Measurements from ENCODE around the gene SLC5A1. TPM values are rescaled to one million over a fixed set of nuclear protein-coding genes. Genes with fewer than 3 reads are reported as not detected.

SLC5A1 gene
- total and polyA plus RNA-seq, 2 donors, result 0.05 TPM; not detected in 1

GRCh38 chr22:32059426-32059825, 16.4 kb downstream of the SLC5A1 start:
- Histone ChIP-seq H3K4me1 (ENCODE audit: insufficient read depth) (no peaks in the 10 kb centered on the region), H3K36me3 (ENCODE audit: insufficient read depth) (no peaks in the 10 kb centered on the region), H3K4me3 (ENCODE audit: low read depth, low read length) (no peak overlapping the region), H3K27ac (ENCODE audit: low read depth) (no peak overlapping the region)
- 57% methylated on average over 4 of the region's 4 CpGs for WGBS
- no peak for DNase-seq (ENCODE audit: extremely low spot score)

GRCh38 chr22:32063701-32064100, 20.6 kb downstream of the SLC5A1 start:
- Histone ChIP-seq H3K36me3 (ENCODE audit: insufficient read depth) (no peaks in the 10 kb centered on the region), H3K4me1 (ENCODE audit: insufficient read depth) (no peaks in the 10 kb centered on the region), H3K27ac (ENCODE audit: low read depth) (no peak overlapping the region), H3K4me3 (ENCODE audit: low read depth, low read length) (no peak overlapping the region)
- WGBS, result 84% methylated on average over 2 of the region's 2 CpGs
- no peak for DNase-seq (ENCODE audit: extremely low spot score)

DNA sequence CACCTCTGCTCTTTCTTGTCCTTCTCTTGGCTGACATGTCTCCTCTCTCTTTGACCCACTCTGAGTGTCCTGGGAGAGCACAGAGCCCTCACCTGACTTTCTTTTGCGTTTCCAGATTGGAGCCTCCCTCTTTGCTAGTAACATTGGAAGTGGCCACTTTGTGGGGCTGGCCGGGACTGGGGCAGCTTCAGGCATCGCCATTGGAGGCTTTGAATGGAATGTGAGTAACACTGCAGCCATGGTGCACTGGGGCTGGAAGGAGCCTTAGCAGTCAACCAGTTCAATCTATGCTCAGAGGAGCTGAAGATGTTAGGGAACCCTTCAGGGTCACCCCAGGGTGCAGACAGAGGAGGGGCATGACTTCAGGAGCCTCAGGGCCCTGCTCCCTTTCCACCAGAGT, 23.8 kb downstream of the SLC5A1 start:
- no peaks in the 10 kb centered on the region for H3K4me1 ChIP-seq (ENCODE audit: insufficient read depth)
- 55% methylated on average over 3 of the region's 3 CpGs for WGBS
- H3K4me3 ChIP-seq (ENCODE audit: low read depth, low read length), result no peak overlapping the region
- no peak for DNase-seq (ENCODE audit: extremely low spot score)
- no peaks in the 10 kb centered on the region for H3K36me3 ChIP-seq (ENCODE audit: insufficient read depth)
- H3K27ac ChIP-seq (ENCODE audit: low read depth), result no peak overlapping the region

GRCh38 chr22:32067613-32068012, 24.6 kb downstream of the SLC5A1 start:
- no peaks in the 10 kb centered on the region for H3K4me1 ChIP-seq (ENCODE audit: insufficient read depth)
- no peak overlapping the region for H3K27ac ChIP-seq (ENCODE audit: low read depth)
- no peak for DNase-seq (ENCODE audit: extremely low spot score)
- no peak overlapping the region for H3K4me3 ChIP-seq (ENCODE audit: low read depth, low read length)
- 50% methylated on average over 2 of the region's 2 CpGs for WGBS
- no peaks in the 10 kb centered on the region for H3K36me3 ChIP-seq (ENCODE audit: insufficient read depth)

DNA sequence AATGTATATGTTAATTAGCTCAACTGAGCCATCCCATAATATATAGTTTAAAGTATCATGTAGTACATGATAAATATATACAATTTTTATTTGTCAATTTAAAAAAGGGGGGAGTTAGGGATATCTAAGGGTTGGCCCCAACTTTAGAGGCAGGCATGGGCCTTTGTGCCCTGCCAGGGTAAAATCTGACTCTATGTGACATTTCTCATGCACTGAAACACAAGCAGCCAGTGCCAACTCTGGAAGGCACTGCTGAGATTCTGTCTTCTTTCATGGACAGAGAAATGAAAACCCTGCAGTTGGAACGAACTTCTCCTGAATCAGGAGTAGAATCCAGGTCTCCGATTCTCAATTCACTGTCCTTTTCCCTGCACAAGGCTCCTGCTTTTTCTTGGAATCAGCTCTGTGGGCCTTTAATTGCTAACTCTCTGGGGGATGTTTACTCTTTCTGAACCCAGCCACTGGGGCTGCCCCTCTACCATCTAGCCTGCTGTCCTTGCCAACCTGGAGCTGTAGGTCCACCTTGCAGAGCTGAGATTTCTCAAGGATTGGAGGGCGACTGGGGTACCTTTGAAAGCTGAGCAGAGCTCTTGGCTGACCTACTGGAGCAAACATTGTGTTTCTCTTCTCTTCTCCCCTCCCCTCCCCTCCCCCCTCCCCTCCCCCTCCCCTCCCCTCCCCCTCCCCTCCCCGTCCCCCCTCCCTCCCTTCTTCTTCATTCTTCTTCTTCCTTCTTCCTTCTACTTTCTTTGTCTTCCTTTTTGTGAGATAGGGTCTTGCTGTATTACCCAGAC, 26.7 kb downstream of the SLC5A1 start:
- no peak overlapping the region for H3K27ac ChIP-seq (ENCODE audit: low read depth)
- WGBS, result 77% methylated on average over 3 of the region's 4 CpGs
- no peak overlapping the region for H3K4me3 ChIP-seq (ENCODE audit: low read depth, low read length)
- DNase-seq (ENCODE audit: extremely low spot score), result no peak
- no peaks in the 10 kb centered on the region for H3K36me3 ChIP-seq (ENCODE audit: insufficient read depth)
- H3K4me1 ChIP-seq (ENCODE audit: insufficient read depth), result no peaks in the 10 kb centered on the region

- Histone ChIP-seq H3K4me1 (ENCODE audit: insufficient read depth) (no peaks in the 10 kb centered on the region), H3K4me3 (ENCODE audit: low read depth, low read length) (no peak overlapping the region), H3K36me3 (ENCODE audit: insufficient read depth) (no peaks in the 10 kb centered on the region), H3K27ac (ENCODE audit: low read depth) (no peak overlapping the region)
- 83% methylated on average over 7 of the region's 7 CpGs for whole genome bisulfite sequencing
- no peak for DNase-seq (ENCODE audit: extremely low spot score)
Measured at GRCh38 chr22:32073262-32073661, 30.2 kb downstream of the SLC5A1 start.

GRCh38 chr22:32073823-32074380, 30.8 kb downstream of the SLC5A1 start:
- WGBS, result 72% methylated on average over 5 of the region's 5 CpGs
- no peak overlapping the region for H3K4me3 ChIP-seq (ENCODE audit: low read depth, low read length)

GRCh38 chr22:32075997-32076760, 33.1 kb downstream of the SLC5A1 start:
- no peak overlapping the region for H3K27ac ChIP-seq (ENCODE audit: low read depth)
- H3K4me1 ChIP-seq (ENCODE audit: insufficient read depth), result no peaks in the 10 kb centered on the region
- DNase-seq (ENCODE audit: extremely low spot score), result no peak
- no peak overlapping the region for H3K4me3 ChIP-seq (ENCODE audit: low read depth, low read length)
- WGBS, result 63% methylated on average over 10 of the region's 10 CpGs
- H3K36me3 ChIP-seq (ENCODE audit: insufficient read depth), result no peaks in the 10 kb centered on the region

More at GRCh38 chr22:32073823-32074380, 30.8 kb downstream of the SLC5A1 start:
- no peaks in the 10 kb centered on the region for H3K4me1 ChIP-seq (ENCODE audit: insufficient read depth)
- no peak overlapping the region for H3K27ac ChIP-seq (ENCODE audit: low read depth)
- DNase-seq (ENCODE audit: extremely low spot score), result no peak
- no peaks in the 10 kb centered on the region for H3K36me3 ChIP-seq (ENCODE audit: insufficient read depth)

- Histone ChIP-seq H3K36me3 (ENCODE audit: insufficient read depth) (no peaks in the 10 kb centered on the region), H3K4me1 (ENCODE audit: insufficient read depth) (no peaks in the 10 kb centered on the region), H3K4me3 (ENCODE audit: low read depth, low read length) (no peak overlapping the region), H3K27ac (ENCODE audit: low read depth) (no peak overlapping the region)
- 18% methylated on average over 6 of the region's 6 CpGs for WGBS
- no peak for DNase-seq (ENCODE audit: extremely low spot score)
Measured at GRCh38 chr22:32076761-32077084, 33.7 kb downstream of the SLC5A1 start.

DNA sequence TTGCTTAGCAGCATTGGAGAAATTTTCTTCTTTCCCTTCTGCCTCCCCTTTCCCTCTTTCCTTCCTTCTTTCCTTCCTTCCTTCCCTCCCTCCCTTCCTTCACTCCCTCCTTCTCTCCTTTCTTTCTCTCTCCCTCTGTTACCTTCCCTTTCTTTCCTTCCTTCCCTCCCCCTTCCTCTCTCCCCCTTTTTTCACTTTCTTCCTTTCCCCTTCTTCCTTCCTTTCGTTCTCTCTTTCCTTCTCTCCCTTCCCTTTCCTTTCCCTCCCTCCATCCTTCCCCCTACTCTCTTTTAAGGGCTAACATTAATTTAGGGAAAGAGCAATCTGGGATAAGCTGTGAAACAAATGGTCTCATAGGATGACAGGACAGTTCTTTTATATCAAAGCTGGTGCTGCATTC, 34.1 kb downstream of the SLC5A1 start:
- WGBS, result 51% methylated on average over 1 of the region's 1 CpG
- Histone ChIP-seq H3K4me1 (ENCODE audit: insufficient read depth) (no peaks in the 10 kb centered on the region), H3K36me3 (ENCODE audit: insufficient read depth) (no peaks in the 10 kb centered on the region), H3K27ac (ENCODE audit: low read depth) (no peak overlapping the region), H3K4me3 (ENCODE audit: low read depth, low read length) (no peak overlapping the region)
- no peak for DNase-seq (ENCODE audit: extremely low spot score)

DNA sequence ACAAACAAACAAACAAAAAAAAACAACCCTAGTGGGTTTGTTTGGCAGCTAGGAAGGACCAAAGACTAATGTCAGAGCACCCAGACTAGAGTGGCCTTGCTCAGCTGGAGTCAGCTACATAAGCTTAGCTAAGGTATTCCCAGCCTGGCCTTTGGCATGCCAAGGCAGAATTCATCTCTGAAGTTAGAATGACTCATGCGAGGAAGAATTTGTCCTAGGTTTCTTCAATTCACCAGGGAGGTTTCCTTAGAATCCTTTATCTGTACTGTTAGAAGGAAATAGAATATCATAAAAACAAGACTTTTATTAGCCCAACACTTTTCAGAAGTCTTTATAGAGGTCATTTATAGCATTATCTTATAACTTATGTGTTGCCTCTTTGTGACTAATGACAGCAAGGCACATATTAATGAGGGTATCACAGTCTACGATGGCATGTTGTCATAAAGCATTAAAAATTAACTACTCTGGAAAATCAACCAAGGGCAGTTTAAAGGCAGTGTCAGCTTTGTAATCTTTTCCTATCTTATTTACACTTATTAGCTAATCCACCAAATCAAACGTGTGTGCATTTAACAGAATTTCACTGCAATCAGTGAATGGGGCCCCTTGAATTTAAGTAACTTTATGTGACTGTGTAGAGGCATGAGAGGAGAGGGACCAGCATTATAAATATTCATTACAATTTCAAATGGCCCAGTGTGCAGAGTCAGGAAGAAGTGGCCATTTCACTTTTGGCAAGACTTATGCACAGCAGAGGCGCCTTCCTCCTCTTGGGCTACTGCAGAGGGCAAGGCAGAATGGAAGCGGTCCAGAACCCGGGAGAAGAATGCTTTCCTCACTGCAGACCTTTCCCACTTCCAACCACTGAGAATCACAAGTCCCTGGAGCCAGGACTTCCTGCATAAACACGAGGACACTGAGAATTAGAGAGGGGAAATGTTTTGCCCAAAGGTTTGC, 36.3 kb downstream of the SLC5A1 start:
- no peak for DNase-seq (ENCODE audit: extremely low spot score)
- WGBS, result 41% methylated on average over 7 of the region's 7 CpGs
- Histone ChIP-seq H3K27ac (ENCODE audit: low read depth) (no peak overlapping the region), H3K4me1 (ENCODE audit: insufficient read depth) (no peaks in the 10 kb centered on the region), H3K4me3 (ENCODE audit: low read depth, low read length) (no peak overlapping the region), H3K36me3 (ENCODE audit: insufficient read depth) (no peaks in the 10 kb centered on the region)

GRCh38 chr22:32080904-32081303, 37.8 kb downstream of the SLC5A1 start:
- DNase-seq (ENCODE audit: extremely low spot score), result no peak

DNA sequence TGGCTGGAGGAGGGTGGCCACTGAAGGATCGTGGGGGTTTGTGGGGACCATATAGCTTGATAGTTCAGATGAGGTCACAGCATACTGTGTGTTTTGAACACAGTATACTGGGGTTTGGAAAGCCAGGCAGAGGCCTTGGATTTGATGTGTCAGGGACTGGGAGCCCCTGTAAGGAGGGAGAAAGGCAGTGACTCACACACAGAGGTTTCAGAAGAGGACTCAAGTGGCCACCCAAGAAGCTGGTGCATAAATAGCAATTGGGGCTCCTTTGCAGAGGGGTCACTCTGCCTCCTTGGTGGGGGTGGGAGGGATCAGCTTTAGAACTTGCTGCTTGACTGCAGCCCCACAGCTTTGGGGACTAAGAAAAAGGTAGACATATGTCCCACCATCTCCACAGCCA, 39.3 kb downstream of the SLC5A1 start:
- no peak overlapping the region for H3K4me3 ChIP-seq (ENCODE audit: low read depth, low read length)
- WGBS, result 77% methylated on average over 1 of the region's 1 CpG
- no peaks in the 10 kb centered on the region for H3K36me3 ChIP-seq (ENCODE audit: insufficient read depth)
- no peak for DNase-seq (ENCODE audit: extremely low spot score)
- no peaks in the 10 kb centered on the region for H3K4me1 ChIP-seq (ENCODE audit: insufficient read depth)
- H3K27ac ChIP-seq (ENCODE audit: low read depth), result no peak overlapping the region

More at GRCh38 chr22:32080904-32081303, 37.8 kb downstream of the SLC5A1 start:
- Histone ChIP-seq H3K27ac (ENCODE audit: low read depth) (no peak overlapping the region), H3K4me3 (ENCODE audit: low read depth, low read length) (no peak overlapping the region), H3K4me1 (ENCODE audit: insufficient read depth) (no peaks in the 10 kb centered on the region), H3K36me3 (ENCODE audit: insufficient read depth) (no peaks in the 10 kb centered on the region)
- WGBS, result 86% methylated on average over 4 of the region's 4 CpGs
